Epidermal melanocyte (primary cell): ENCODE results near the gene KRCC1.
"Not testable (repeated sequence)": the region's sequence is repeated elsewhere in the genome, so short reads cannot be mapped to it uniquely, and the experiment has no call there.

Source experiments
- DNase-seq: peaks from one replicate; pipeline ENCODE4 v3.0.0; 2011; ENCODE audit warnings: low spot score; ENCODE audit not compliant: insufficient read length

The KRCC1 gene

DNA sequence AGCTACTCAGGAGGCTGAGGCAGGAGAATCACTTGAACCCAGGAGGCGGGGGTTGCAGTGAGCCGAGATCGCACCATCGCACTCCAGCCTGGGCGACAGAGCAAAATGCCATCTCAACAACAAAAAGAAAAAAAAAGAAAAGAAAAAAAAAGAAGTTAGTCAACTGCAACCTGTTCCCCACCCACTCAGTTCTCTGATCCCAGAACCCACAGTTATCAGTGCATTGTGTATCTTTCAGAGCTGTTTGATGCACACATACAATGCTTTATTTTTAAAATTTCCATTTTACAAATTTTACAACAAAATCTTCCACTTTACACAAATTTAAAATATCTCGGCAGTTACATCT lies 53.2 kb downstream of the KRCC1 start:
- DNase-seq, result no peak

DNA sequence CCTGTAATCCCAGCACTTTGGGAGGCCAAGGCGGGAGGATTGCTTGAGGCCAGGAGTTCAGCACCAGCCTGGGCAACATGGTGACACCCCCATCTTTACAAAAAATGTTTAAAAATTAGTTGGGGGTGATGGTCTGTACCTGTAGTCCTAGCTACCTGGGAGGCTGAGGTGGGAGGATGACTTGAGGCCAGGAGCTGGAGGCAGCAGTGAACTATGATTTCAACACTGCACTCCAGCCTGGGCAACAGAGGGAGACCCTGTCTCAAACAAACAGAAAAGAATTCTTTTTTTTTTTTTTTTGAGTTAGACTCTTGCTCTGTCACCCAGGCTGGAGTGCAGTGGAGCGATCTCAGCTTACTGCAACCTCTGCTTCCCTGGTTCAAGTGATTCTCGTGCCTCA lies 55.1 kb downstream of the KRCC1 start:
- not testable (repeated sequence) for DNase-seq

DNA sequence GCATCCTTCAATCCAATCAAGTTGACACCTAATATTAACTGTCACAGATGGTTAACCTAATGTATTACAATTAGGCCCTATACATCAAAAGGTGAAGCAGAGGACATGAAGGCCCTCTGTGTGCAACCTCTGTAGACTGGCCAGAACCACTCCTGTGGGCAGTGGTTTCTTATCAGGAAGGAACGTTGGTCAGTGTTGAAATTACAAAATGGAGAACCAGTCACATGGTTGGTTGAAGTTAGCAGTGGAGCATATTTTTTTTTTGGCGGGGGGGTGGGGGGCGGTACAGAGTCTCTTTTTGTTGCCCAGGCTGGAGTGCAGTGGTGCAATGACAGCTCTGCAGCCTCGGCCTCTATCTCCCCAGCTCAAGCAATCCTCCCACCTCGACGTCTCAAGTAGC lies 59.0 kb downstream of the KRCC1 start:
- DNase-seq, result no peak

DNA sequence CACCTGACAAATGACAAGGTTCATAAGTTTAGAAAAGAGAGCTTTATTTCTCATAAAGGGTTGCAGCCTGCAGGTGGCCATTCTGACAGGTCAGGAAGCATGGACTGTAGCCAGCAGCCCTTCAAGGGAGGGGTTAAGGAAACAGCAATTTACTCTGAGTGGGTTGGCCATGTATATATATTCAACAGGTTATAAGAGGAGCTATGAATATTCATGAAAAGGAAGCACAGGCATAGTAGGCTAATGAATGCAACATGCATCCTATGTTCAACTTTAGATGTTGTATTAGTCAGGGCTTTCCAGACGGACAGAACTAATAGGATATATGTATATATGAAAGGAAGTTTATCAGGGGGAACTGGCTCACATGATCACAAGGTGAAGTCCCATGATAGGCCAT lies 59.8 kb downstream of the KRCC1 start:
- no peak for DNase-seq

DNA sequence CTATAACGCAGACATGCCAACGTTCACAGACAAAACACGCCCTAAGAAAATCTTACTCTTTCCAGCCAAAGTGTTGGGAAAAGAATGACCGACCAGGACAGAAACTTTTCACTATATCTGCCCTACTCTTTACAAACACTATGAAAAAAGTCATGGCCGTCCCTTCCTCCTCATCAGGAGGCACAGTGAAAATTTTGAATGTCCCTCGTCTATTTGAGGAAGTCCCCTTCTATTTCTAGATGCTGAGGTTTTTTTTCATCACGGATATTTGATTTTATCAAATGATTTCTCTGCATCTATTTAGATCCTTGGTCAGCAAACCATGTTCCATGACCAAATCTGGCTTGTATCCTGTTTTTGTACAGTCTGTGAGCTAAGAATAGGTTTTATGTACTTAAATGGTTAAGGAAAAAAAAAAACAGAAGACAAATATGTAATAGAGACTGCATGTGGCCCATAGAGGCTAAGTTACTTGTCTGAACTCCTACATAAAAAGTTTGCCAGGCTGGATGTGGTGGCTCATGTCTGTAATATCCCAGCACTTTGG lies 61.2 kb downstream of the KRCC1 start:
- not testable (repeated sequence) for DNase-seq

DNA sequence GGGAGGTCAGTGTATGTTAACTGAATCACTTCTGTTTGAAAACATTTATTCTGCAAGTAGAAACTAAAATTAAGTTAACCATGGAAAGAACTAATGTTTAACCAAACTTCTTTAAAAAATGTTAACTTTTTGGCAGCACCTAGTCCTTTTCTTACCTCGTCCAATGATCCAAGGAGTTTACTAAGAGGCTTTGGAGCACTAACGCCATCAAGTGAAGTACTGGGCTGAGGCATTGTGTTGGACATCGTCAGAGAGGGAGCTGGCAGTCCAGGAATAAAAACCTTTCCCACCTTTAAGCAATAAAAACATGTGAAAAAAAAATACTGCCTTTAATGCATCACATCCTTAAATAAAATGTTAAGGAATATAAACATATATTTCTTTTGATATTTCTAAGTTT lies 63.0 kb downstream of the KRCC1 start:
- not testable (repeated sequence) for DNase-seq

DNA sequence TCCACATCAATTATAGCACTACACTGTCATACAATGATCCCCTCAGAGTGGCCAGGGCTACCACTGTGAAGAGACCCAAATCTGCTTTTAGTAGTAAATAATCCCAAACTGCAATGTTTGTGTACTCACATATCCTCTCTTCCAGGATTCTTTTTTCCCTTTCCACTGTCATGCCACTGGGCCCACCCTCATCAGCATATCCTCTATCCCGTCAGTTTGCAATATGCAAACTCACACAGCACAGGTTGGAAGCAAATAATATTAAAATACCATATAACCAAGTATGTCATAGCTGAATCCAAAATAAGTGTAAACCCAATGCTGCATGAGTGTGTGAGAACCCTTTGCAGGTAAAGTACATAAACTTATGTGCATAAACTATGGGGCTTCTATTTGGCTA lies 68.1 kb downstream of the KRCC1 start:
- DNase-seq, result not testable (repeated sequence)

DNA sequence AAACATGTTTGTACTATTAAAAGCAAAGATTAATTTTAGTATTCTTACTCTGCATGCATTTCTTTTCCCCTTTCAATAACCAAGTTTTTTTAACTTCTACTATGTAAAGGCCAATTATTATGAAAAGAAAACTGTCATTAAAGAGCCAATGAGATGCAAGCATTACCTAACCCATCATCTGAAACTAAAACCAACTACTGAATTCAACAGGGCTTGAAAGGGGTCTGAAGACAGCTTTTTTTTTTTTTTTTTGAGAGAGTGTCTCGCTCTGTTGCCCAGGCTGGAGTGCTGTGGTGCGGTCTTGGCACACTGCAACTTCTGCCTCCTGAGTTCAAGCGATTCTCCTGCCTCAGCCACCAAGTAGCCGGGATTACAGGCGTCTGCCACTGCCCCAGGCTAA lies 69.7 kb downstream of the KRCC1 start:
- not testable (repeated sequence) for DNase-seq

DNA sequence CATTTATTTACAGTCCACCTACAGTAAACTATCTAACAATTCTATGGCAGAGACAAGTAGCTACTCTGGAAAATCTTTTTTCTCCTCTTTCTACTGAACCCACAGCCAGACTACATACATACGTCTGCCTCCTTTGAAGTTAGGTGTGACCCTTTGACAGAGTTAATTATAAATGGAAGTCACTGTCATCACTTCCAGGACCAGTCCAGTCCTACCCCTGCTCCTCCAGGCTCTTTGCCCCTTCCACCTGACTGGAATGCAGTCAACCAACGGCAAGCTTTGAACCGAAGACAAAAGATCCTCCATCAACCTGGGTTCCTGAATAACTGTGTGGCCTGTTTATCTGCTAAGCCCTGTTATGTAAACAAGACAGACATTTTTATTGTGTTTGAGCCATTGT lies 74.4 kb downstream of the KRCC1 start:
- not testable (repeated sequence) for DNase-seq
